Dermis microvascular lymphatic vessel endothelial cell (primary cell): ENCODE results near the gene REPIN1. TPM values are rescaled to one million over a fixed set of nuclear protein-coding genes. Genes with fewer than 3 reads are reported as not detected.
A peak's percentile ranks its signal among the peaks of the same experiment; 100 is the strongest.
"Not testable (repeated sequence)": the region's sequence is repeated elsewhere in the genome, so short reads cannot be mapped to it uniquely, and the experiment has no call there.

ENCODE experiments used
- DNase-seq, 2 donors: peaks; one replicate each; pipeline versions ENCODE4 v3.0.0 to v3.0.0-alpha.2; 2010; ENCODE audit warnings: low read depth in 2 of 2
- total RNA-seq: library from RNA; depleted of rRNA; stranded (reverse); fragments of >200 nt; gene quantifications from 2 replicates; pipeline ENCODE4 v1.2.1, GENCODE V29; 2014

REPIN1 gene
- total RNA-seq, 1 donor from 2014 or later: 46.6 TPM

DNA sequence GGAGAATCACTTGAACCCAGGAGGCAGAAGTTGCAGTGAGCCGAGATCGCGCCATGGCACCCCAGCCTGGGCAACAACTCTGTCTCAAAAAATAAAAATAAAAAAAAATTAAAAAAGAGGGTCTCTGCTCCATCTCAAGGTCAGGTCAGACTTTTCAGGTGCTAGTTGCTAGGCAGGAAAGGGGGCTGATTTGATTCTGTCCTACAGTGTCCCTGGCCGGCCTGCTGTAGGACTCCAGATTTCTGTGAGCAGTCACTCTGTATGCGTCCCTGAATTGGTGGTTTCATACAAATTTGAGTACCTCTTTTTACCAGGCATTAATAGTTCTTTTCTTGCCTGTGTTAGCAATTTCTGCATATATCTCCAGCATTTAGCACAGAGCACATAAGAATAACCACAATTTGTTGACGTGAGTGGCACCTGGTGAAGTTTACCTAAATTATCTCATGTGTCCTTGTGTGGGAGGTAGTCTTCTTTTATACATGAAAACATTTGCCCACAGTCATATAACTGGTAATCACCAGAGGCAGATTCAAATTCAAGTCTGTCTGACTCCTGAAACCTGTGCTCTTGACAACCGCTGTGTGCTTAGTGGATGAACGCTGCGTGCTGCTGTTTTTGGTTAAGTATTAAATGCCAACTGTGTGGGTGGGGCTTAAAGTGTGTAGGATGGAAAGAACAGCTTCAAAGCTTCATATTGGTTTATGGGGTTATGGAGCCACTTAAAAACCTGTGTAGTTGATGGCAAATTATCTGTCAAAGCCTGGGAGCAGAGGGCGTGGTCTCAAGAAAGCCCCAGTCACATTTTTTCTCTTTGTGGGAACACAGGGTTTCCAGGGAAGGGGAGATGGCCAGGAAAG lies 7.3 kb downstream of the REPIN1 start:
- DNase-seq: no peak

DNA sequence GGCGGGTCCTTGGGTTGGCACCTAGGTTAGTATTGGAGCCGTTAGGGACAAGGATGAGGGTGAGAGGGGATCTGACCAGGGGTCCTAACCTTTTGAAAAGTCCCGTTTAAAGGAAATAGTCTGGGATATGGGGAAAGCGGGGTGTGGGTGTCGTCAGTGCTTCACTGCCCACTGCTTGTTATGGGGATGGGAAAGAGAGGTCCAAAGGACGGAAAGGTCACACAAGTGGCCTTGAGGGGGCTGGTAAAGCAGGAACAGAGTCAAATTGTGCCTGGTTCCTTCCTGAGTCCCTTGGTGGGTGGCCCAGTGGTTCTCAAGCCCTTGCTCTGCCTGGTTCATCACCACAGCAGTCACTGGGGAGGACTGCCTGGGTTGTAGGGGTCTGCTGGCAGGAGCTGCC lies 7.9 kb downstream of the REPIN1 start:
- DNase-seq: no peak

GRCh38 chr7:150377196-150377595 lies 8.6 kb downstream of the REPIN1 start:
- DNase-seq: peak in 1 of 2 donors; percentile 54

DNA sequence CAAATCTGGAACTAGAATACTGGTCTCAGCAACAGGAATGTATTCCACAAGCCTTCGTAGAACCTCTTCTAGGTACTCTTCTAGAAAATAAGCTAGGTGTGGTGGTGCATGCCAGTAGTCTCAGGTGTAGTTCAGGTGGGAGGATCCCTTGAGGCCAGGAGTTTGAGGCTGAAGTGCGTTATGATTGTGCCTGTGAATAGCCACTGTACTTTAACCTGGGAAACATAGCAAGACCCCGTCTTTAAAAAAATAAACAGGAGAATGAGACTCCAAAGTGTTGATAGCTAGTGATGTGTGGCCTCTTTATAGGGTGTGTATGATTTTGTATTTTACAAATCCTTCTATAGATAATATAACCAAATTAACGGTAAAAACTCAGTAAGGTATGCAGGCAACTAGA lies 9.0 kb downstream of the REPIN1 start:
- DNase-seq: no peak

GRCh38 chr7:150378115-150378852 lies 9.7 kb downstream of the REPIN1 start:
- peak in 1 of 2 donors; percentile 79 for DNase-seq

DNA sequence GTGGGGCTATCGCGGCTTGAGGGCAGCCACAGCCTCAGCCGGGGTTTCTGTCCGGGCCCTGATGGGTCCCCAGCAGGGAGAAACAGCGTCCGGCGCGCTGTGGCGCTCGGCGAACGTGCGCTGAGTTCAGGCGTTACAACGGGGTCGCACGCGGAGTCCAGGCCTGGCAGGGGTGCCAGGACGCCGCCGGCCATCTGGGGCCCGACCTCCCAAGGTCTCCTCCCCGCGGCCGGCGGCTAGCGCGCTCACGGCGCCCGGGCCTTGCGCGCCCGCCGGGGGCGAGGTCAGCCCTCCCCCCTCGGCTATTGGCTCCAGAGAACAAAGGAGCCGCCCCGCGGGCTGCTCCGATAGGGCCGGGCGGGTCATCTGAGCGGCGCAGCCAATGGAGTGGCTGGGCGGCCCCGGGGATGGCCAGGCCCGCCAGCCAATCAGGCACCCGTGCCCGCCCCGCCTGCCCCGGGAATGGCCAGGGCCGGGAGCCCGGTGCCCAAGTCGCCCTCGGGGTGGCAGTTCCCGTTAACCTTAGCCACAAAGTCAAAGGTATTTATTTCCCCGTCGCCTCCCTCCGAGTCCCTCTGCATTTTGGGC lies 10.3 kb downstream of the REPIN1 start, which contains the start of gene ZNF775:
Gene ZNF775 (plus strand): TSS at position 478 of the 588 bp plus-strand sequence. CDS start 9,141 bp downstream, outside the sequence.
- peak; percentile 78 to 95 for DNase-seq

GRCh38 chr7:150379441-150380379 lies 11.1 kb downstream of the REPIN1 start:
- DNase-seq: peak in 1 of 2 donors; percentile 27

DNA sequence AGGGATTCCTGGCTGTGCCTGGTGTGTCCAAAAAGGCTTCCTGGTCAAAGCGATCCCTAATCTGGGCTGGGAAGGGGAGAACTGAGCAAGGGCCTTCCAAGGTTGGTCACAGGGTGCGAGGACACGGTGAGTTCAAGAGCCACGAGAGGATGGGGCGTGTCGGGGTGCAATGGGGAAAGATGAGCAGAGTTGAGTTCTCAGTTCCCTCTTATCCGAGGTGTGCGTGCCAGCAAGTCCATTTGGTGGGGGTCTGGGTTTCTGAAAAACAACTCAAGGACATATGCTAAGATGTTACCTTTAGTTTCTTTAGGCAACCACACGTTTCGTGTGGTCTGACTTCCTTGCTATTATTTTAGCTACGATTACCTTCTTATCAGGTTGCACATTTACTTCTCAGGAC lies 11.8 kb downstream of the REPIN1 start:
- no peak for DNase-seq

- no peak for DNase-seq
Observed at GRCh38 chr7:150381096-150381495, 12.5 kb downstream of the REPIN1 start.

DNA sequence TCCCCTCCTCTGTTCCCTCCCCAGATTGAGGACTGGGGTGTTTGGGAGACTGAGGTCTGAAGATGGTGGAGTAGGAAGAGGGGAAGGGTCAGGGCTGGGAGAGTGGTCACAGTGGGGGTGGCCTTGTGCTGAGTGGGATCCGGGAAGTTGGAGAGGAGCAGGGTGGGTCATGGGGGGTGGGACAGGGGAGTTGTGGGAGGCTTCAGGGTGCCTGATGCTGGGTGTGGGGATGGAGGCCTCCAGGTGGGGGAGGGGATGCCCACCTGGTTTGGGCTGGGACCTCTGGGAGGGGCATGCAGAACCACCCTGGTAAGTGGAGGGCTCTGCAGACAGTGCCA lies 13.1 kb downstream of the REPIN1 start:
- no peak for DNase-seq

DNA sequence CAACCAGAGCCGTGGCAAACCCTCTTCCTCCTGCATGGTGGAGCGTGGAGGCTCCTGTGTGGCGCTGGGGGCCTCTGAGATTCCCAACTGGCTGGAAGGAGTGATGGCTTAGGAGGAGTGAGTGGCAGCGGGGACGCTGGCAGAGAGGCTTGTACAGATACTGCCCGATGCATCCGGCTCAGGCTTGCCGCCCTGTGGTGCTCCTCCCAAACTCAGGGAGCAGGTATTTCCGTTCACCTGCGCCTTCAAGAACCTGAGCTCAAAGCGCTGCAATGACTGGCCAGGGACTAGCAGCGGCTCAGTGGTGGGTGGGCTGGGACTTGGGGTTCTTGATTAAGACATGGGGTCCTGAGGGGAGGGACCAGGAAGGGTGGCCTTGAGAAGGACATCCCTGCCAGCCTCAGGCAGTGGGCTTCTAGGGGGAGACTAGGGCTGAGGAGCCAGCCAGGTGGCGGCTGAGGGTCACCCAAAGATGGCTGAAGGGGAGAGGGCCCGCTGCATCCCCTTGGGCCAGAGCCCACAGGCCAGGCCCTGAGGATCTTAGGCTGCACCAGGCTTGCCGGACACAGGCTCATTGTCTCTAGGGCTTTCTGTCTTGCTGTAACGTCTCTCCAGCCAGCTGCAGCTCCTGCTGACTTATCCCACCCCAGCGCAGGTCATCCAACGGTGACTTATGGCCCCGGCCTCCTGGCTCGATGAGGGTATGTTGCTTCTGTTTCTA lies 13.7 kb downstream of the REPIN1 start:
- DNase-seq: no peak

DNA sequence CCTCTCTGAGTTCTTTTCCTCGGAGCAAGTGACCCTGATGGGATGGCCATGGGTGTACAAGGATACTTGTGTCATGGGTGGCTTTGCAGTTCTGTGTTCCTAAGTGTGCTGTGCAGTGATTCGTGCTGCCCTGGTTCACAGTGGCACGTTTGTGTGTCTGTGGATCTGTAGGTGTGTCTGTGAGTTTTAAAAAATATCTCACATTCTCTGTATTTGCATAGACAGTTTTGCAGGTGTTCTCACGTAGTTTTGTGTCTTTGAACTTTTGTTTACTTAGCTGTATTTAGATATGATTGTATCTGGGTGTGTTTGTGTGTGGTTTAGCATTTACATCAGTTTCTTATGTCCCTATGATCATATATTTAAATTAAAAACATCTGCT lies 14.2 kb downstream of the REPIN1 start:
- no peak for DNase-seq

- no peak for DNase-seq
Observed at GRCh38 chr7:150383710-150384397, 15.2 kb downstream of the REPIN1 start.

- no peak for DNase-seq
Observed at GRCh38 chr7:150384406-150385301, 16.0 kb downstream of the REPIN1 start.

- DNase-seq: no peak
Observed at GRCh38 chr7:150385302-150385723, 16.7 kb downstream of the REPIN1 start.

- DNase-seq: not testable (repeated sequence)
Observed at GRCh38 chr7:150385884-150386283, 17.3 kb downstream of the REPIN1 start.

DNA sequence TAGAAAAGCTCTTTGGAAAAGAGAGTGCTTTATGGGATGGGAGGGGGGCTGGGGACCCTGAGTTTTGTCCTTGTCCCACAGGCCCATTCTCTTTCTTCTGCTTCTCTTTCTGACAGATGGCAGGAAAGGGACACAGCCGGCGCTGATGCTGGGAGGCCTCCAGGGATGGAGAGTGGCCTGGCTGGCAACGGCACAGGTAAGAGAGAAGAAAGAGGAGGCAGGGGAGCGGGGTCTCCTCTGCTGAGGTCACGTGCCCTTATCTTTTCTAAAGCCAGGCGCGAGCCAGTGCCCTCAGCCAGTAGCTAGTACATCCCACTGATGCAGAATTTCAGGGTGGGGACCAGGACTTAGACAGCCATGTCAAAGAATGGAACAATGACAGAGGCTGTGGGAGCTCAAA lies 19.7 kb downstream of the REPIN1 start:
- DNase-seq: no peak

- DNase-seq: peak; percentile 80 to 90
Observed at GRCh38 chr7:150388709-150389531, 20.3 kb downstream of the REPIN1 start.
